ENCODE measurements around the gene KDF1.
A peak's percentile ranks its signal among the peaks of the same experiment; 100 is the strongest.

The KDF1 gene, protein sequence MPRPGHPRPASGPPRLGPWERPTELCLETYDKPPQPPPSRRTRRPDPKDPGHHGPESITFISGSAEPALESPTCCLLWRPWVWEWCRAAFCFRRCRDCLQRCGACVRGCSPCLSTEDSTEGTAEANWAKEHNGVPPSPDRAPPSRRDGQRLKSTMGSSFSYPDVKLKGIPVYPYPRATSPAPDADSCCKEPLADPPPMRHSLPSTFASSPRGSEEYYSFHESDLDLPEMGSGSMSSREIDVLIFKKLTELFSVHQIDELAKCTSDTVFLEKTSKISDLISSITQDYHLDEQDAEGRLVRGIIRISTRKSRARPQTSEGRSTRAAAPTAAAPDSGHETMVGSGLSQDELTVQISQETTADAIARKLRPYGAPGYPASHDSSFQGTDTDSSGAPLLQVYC

DNA sequence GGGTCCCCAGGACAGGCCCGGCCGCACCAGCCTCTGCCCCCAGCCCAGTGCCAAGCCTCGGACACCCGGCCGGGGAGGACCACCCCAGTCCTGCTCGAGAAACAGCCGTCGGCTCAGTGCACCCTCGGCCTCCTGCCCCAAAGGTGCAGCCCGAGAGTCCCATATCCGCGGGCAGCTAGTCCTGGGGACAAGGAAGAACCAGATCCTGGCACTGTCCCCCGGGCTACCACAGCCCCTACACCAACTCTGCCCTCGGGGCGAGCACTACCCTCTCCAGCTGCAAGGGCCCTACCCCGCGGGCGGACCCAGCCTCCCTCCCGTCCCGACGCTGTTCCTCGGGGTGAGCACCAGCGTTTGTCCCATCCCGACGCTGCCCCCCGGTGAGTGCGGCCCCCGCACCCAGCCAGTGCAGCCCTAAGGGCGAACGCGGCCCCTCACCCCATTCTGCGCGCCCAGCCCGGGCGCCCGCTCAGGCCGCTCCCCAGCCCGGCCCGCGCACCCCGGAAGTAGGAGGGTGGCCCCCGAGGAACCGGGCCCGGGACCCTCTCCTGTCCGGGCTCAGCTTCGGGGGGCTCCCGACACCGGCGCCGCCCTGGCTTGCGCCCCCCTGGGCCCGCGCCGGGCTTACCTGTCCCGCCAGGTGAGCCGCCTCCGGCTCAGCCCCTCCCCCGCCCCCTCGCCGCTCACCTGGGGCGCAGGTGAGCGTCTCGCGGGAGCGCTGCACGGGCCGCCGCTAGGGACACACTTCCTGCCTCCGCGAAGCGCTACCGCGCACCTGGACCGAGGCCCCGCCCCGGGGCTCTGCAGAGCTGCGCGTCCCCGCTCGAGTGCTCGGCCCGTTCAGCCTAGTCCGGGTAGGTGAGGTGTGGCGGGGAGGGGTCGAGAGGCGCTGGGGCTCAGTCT is at the start of gene KDF1:
KDF1 (minus strand) TSS at position 747 of the 903 bp plus-strand sequence. CDS start 8,088 bp downstream, outside the sequence.
- no peak within 1 kb of the TSS for H3K27ac Mint-ChIP-seq
- H3K36me3 Mint-ChIP-seq (ENCODE audit: low read depth): no peaks in the 10 kb centered on the region

GRCh38 chr1:27009601-27010197 is 49.4 kb upstream of the KDF1 start:
- H3K4me1 Mint-ChIP-seq (ENCODE audit: low read depth): peaks cover 3% of the 10 kb centered on the region
- H3K27me3 Mint-ChIP-seq (ENCODE audit: low read depth): peaks cover 27% of the 10 kb centered on the region
- no peaks in the 10 kb centered on the region for H3K36me3 Mint-ChIP-seq (ENCODE audit: low read depth)
- no peaks in the 10 kb centered on the region for H3K9me3 Mint-ChIP-seq
- no peak overlapping the region for H3K4me3 Mint-ChIP-seq
- H3K27ac Mint-ChIP-seq: no peak overlapping the region

More for the DNA sequence above, at the start of gene KDF1:
- peak within 1 kb of the TSS; percentile 54 for H3K4me3 Mint-ChIP-seq
- H3K9me3 Mint-ChIP-seq: no peaks in the 10 kb centered on the region
- peaks cover 4% of the 10 kb centered on the region for H3K4me1 Mint-ChIP-seq (ENCODE audit: low read depth)
- H3K27me3 Mint-ChIP-seq (ENCODE audit: low read depth): peaks cover 71% of the 10 kb centered on the region

- H3K27me3 Mint-ChIP-seq (ENCODE audit: low read depth): peaks cover 26% of the 10 kb centered on the region
- H3K27ac Mint-ChIP-seq: no peak overlapping the region
- H3K4me3 Mint-ChIP-seq: no peak overlapping the region
- no peaks in the 10 kb centered on the region for H3K36me3 Mint-ChIP-seq (ENCODE audit: low read depth)
- H3K4me1 Mint-ChIP-seq (ENCODE audit: low read depth): peaks cover 3% of the 10 kb centered on the region
- H3K9me3 Mint-ChIP-seq: no peaks in the 10 kb centered on the region
Measured at GRCh38 chr1:27007909-27008582, 47.8 kb upstream of the KDF1 start.

DNA sequence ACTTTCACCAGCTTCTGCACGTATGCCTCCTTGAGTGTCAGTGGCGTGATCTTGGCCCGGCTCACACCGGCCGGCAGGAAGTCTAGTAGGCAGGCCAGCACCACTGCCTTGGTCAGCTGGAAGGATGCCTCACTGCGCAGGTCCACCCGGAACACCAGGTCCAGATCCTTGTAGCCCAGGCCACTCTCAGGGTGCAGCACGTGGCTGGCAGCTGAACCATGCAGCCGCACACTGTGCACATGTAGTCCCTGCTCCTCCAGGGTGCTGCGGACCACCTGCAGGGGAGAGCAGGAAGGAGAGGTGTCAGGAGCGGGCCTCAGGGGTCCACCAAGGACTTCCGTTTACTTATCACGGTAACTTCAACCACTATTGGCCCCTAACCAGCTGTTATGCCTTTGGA is 46.4 kb upstream of the KDF1 start:
- H3K9me3 Mint-ChIP-seq: no peaks in the 10 kb centered on the region
- no peaks in the 10 kb centered on the region for H3K4me1 Mint-ChIP-seq (ENCODE audit: low read depth)
- no peaks in the 10 kb centered on the region for H3K36me3 Mint-ChIP-seq (ENCODE audit: low read depth)
- no peak overlapping the region for H3K27ac Mint-ChIP-seq
- peaks cover 15% of the 10 kb centered on the region for H3K27me3 Mint-ChIP-seq (ENCODE audit: low read depth)
- H3K4me3 Mint-ChIP-seq: no peak overlapping the region

- H3K4me3 Mint-ChIP-seq: no peak overlapping the region
- no peak overlapping the region for H3K27ac Mint-ChIP-seq
- no peaks in the 10 kb centered on the region for H3K9me3 Mint-ChIP-seq
- no peaks in the 10 kb centered on the region for H3K4me1 Mint-ChIP-seq (ENCODE audit: low read depth)
- H3K36me3 Mint-ChIP-seq (ENCODE audit: low read depth): no peaks in the 10 kb centered on the region
- peaks cover 10% of the 10 kb centered on the region for H3K27me3 Mint-ChIP-seq (ENCODE audit: low read depth)
Measured at GRCh38 chr1:27005648-27006496, 45.6 kb upstream of the KDF1 start.

- Mint-ChIP-seq H3K9me3 (no peaks in the 10 kb centered on the region), H3K27ac (no peak overlapping the region), H3K4me3 (no peak overlapping the region), H3K36me3 (ENCODE audit: low read depth) (no peaks in the 10 kb centered on the region), H3K27me3 (ENCODE audit: low read depth) (peaks cover 11% of the 10 kb centered on the region), H3K4me1 (ENCODE audit: low read depth) (no peaks in the 10 kb centered on the region)
Measured at GRCh38 chr1:27005166-27005530, 44.9 kb upstream of the KDF1 start.

GRCh38 chr1:27004471-27005165 is 44.4 kb upstream of the KDF1 start:
- Mint-ChIP-seq H3K36me3 (ENCODE audit: low read depth) (no peaks in the 10 kb centered on the region), H3K27ac (no peak overlapping the region), H3K9me3 (no peaks in the 10 kb centered on the region), H3K4me3 (no peak overlapping the region), H3K4me1 (ENCODE audit: low read depth) (no peaks in the 10 kb centered on the region), H3K27me3 (ENCODE audit: low read depth) (peaks cover 12% of the 10 kb centered on the region)

GRCh38 chr1:27003745-27004470 is 43.6 kb upstream of the KDF1 start:
- Mint-ChIP-seq H3K36me3 (ENCODE audit: low read depth) (no peaks in the 10 kb centered on the region), H3K9me3 (no peaks in the 10 kb centered on the region), H3K27ac (no peak overlapping the region), H3K27me3 (ENCODE audit: low read depth) (peaks cover 12% of the 10 kb centered on the region), H3K4me1 (ENCODE audit: low read depth) (no peaks in the 10 kb centered on the region), H3K4me3 (no peak overlapping the region)

- H3K27me3 Mint-ChIP-seq (ENCODE audit: low read depth): peaks cover 16% of the 10 kb centered on the region
- no peaks in the 10 kb centered on the region for H3K36me3 Mint-ChIP-seq (ENCODE audit: low read depth)
- H3K4me3 Mint-ChIP-seq: no peak overlapping the region
- H3K27ac Mint-ChIP-seq: no peak overlapping the region
- no peaks in the 10 kb centered on the region for H3K9me3 Mint-ChIP-seq
- H3K4me1 Mint-ChIP-seq (ENCODE audit: low read depth): peaks cover 7% of the 10 kb centered on the region
Measured at GRCh38 chr1:27001570-27002360, 41.5 kb upstream of the KDF1 start.

DNA sequence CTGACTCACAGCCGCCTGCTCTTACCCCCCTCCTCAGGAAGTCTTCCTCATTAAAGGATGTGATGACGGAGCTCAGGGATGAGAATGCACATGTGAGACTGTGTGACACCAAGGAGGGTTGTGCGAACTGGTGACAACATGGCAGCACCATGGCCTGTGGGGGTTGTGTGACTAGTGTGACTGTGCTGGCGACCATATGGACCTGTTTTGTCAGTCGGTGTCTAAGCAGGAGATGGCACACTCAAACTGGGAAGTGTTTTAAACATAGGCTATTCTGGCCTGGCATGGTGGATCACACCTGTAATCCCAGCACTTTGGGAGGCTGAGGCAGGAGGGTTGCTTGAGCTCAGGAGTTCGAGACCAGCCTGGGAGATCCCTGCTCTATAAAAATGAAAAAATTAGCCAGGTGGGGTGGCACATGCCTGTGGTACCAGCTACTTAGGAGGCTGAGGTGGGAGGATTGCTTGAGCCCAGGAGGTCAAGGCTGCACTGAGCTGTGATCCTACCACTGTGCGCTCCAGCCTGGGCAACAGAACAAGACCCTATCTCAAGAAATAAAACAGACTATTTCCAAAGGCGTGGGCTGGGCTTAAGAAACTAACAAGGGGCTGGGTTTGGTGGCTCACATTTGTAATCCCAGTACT is 40.7 kb upstream of the KDF1 start:
- peaks cover 22% of the 10 kb centered on the region for H3K27me3 Mint-ChIP-seq (ENCODE audit: low read depth)
- H3K27ac Mint-ChIP-seq: no peak overlapping the region
- no peaks in the 10 kb centered on the region for H3K36me3 Mint-ChIP-seq (ENCODE audit: low read depth)
- H3K4me3 Mint-ChIP-seq: no peak overlapping the region
- H3K9me3 Mint-ChIP-seq: no peaks in the 10 kb centered on the region
- peaks cover 7% of the 10 kb centered on the region for H3K4me1 Mint-ChIP-seq (ENCODE audit: low read depth)

DNA sequence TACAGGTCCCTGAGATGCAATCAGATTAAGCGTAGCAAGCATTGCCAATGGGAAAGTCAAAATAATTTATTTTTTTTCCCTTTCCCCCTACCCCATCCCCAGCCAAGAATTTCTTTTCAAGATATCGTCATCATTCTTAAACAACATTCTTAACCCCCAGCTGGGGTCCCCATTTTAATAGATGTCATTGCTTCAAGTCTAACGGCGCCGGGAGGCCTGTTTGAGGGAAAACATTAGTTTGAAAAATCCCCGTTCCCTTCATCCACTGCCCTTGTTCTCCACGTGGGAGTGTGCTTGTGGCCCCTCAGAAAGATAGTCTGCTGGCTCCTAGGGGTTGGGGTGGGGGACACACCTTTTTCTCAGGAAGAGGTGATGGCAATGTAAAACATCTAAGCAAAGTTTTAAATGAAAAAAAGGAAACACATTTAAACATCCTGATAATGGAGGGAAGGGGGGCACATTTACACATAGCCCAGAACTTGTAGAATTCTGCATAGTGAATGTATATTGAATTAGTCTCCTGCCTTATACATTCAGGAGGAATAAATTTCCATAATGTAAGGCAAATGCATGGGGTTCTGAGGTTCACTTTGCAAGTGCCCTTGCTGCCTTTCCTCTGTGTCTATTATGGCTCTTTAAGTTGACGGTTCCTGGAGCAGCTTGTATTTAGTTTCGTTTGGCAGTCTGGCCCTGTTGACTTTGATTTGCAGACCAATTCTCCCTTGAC is 40.0 kb upstream of the KDF1 start:
- Mint-ChIP-seq H3K27ac (no peak overlapping the region), H3K9me3 (no peaks in the 10 kb centered on the region), H3K27me3 (ENCODE audit: low read depth) (peaks cover 29% of the 10 kb centered on the region), H3K36me3 (ENCODE audit: low read depth) (no peaks in the 10 kb centered on the region), H3K4me3 (no peak overlapping the region), H3K4me1 (ENCODE audit: low read depth) (peaks cover 7% of the 10 kb centered on the region)
